ENCODE results near the gene FN3K.

The FN3K gene

DNA sequence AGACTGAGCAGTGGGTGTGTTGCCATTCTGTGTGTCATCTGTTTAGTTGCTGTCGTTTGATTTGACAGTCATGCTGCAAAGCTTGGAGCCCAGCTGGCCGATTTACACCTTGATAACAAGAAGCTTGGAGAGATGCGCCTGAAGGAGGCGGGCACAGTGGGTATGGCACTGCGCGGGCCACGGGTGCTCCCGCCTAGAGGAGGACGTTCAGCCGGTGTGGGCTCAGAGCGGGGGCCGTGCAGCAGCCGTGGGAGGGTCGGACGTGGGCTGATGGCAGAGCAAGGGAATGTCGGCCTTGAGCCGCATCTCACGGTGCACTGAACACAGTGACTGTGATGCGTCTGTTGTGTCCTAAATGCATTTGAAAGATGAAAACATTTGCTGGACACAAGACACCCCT lies 15.2 kb upstream of the FN3K start:
- Histone ChIP-seq H4K20me1 (ENCODE audit: insufficient read depth, low read length, poor library complexity, severe bottlenecking) (peaks cover 13% of the 10 kb centered on the region), H3F3A (ENCODE audit: low read depth) (no peaks in the 10 kb centered on the region), H2AFZ (ENCODE audit: low read length) (no peak overlapping the region), H3K9me3 (ENCODE audit: insufficient read depth, low read depth, low read length) (no peaks in the 10 kb centered on the region), H3K9ac (ENCODE audit: low read depth, low read length, poor library complexity, severe bottlenecking) (no peak overlapping the region), H3K4me2 (ENCODE audit: low read depth, low read length, poor library complexity, severe bottlenecking) (no peak overlapping the region), H3K9me2 (replicated peaks; ENCODE audit: low read depth, low read length) (no peaks in the 10 kb centered on the region), H3K27me3 (ENCODE audit: insufficient read depth, low read length, poor library complexity, severe bottlenecking) (peaks cover 4% of the 10 kb centered on the region), H3K4me1 (ENCODE audit: insufficient read depth, low read length, poor library complexity, severe bottlenecking) (peaks cover 16% of the 10 kb centered on the region), H3K79me2 (ENCODE audit: insufficient read depth, low read length) (peaks cover 24% of the 10 kb centered on the region), H3K4me3 (ENCODE audit: low read length, poor library complexity, severe bottlenecking) (no peak overlapping the region), H3K36me3 (ENCODE audit: insufficient read depth, low read length) (peaks cover 4% of the 10 kb centered on the region; the same call in 1 of the 2 replicates)
- TF ChIP-seq, protein P1, sequence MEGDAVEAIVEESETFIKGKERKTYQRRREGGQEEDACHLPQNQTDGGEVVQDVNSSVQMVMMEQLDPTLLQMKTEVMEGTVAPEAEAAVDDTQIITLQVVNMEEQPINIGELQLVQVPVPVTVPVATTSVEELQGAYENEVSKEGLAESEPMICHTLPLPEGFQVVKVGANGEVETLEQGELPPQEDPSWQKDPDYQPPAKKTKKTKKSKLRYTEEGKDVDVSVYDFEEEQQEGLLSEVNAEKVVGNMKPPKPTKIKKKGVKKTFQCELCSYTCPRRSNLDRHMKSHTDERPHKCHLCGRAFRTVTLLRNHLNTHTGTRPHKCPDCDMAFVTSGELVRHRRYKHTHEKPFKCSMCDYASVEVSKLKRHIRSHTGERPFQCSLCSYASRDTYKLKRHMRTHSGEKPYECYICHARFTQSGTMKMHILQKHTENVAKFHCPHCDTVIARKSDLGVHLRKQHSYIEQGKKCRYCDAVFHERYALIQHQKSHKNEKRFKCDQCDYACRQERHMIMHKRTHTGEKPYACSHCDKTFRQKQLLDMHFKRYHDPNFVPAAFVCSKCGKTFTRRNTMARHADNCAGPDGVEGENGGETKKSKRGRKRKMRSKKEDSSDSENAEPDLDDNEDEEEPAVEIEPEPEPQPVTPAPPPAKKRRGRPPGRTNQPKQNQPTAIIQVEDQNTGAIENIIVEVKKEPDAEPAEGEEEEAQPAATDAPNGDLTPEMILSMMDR (conservative IDR thresholded peaks at IDR 0.05; ENCODE audit: low read length): no peak
- TF ChIP-seq EZH2phosphoT487 (IDR thresholded peaks at IDR 0.05; ENCODE audit: borderline replicate concordance): no peak

DNA sequence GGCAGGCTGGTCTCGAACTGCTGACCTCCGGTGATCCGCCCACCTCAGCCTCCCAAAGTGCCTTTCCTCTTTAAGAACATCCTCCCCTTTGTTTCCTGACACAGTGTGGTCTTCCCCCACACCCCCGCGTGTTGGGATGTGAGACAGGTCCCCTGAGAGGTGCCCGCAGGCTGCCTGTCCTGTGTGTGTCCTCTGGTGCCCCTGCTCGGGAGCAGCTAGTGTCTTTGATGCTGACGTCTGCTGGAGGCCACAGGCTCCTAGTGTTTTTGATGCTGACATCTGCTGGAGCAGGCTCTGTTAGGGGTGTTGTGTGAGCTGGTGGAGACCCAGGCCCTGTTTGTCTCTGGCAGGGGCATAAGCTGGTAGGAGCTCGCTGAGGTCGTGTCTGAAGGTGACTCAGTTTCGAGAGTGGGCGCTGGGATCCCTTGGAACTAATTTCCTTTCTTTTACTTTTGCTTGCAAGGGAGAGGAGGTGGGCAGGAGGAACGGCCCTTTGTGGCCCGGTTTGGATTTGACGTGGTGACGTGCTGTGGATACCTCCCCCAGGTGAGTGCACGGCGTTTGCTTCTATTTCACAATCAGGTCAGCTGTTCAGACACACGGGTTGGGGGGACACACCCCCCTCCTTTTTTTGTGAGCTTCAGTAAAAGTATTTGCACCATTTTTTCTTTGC lies 12.9 kb upstream of the FN3K start:
- Histone ChIP-seq H3K27me3 (ENCODE audit: insufficient read depth, low read length, poor library complexity, severe bottlenecking) (no peaks in the 10 kb centered on the region), H3F3A (ENCODE audit: low read depth) (no peaks in the 10 kb centered on the region), H4K20me1 (ENCODE audit: insufficient read depth, low read length, poor library complexity, severe bottlenecking) (peaks cover 5% of the 10 kb centered on the region), H3K4me3 (ENCODE audit: low read length, poor library complexity, severe bottlenecking) (no peak overlapping the region), H3K9me2 (replicated peaks; ENCODE audit: low read depth, low read length) (no peaks in the 10 kb centered on the region), H3K4me2 (ENCODE audit: low read depth, low read length, poor library complexity, severe bottlenecking) (no peak overlapping the region), H2AFZ (ENCODE audit: low read length) (no peak overlapping the region), H3K9ac (ENCODE audit: low read depth, low read length, poor library complexity, severe bottlenecking) (no peak overlapping the region), H3K79me2 (ENCODE audit: insufficient read depth, low read length) (peaks cover 16% of the 10 kb centered on the region), H3K36me3 (ENCODE audit: insufficient read depth, low read length) (peaks cover 4% of the 10 kb centered on the region; the same call in 1 of the 2 replicates), H3K9me3 (ENCODE audit: insufficient read depth, low read depth, low read length) (no peaks in the 10 kb centered on the region), H3K4me1 (ENCODE audit: insufficient read depth, low read length, poor library complexity, severe bottlenecking) (peaks cover 10% of the 10 kb centered on the region)
- TF ChIP-seq, protein P1 (conservative IDR thresholded peaks at IDR 0.05; ENCODE audit: low read length): no peak
- TF ChIP-seq EZH2phosphoT487 (IDR thresholded peaks at IDR 0.05; ENCODE audit: borderline replicate concordance): no peak

DNA sequence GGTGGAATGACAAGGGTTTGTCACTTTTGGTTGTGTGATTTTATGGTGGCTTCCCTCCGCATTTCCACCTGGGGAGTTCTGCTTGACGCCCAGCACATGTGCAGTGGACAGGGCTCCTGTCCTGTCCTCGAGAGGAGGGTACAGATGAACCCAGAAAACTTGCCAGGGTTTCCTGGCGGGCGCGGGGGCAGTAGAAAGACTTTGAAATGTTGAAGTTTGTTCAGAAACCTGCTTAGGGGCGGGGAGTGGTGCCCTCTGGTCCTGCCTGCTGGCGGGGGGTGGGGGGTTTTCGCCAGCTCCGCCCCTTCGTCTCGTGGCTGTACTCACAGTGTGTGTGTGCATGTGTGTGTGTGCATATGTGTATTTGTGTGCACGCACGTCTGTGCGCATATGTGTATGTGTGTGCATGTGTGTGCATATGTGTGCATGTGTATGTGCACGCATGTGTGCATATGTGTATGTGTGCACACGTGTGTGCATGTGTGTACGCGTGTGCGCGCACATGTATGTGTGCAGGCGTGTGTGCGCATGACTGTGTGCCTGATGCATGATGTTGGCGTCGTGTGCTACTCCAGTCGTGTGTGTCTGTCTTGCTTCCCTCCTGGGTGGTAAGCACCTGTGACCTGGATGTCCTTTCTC lies 12.1 kb upstream of the FN3K start:
- H3K9me2 ChIP-seq (replicated peaks; ENCODE audit: low read depth, low read length): no peaks in the 10 kb centered on the region
- TF ChIP-seq EZH2phosphoT487 (IDR thresholded peaks at IDR 0.05; ENCODE audit: borderline replicate concordance): no peak
- TF ChIP-seq, protein P1 (conservative IDR thresholded peaks at IDR 0.05; ENCODE audit: low read length): no peak
- H3K4me1 ChIP-seq (ENCODE audit: insufficient read depth, low read length, poor library complexity, severe bottlenecking): peaks cover 3% of the 10 kb centered on the region
- H3K79me2 ChIP-seq (ENCODE audit: insufficient read depth, low read length): peaks cover 7% of the 10 kb centered on the region
- peaks cover 4% of the 10 kb centered on the region; the same call in 1 of the 2 replicates for H3K36me3 ChIP-seq (ENCODE audit: insufficient read depth, low read length)
- no peak overlapping the region for H2AFZ ChIP-seq (ENCODE audit: low read length)
- H3K9me3 ChIP-seq (ENCODE audit: insufficient read depth, low read depth, low read length): no peaks in the 10 kb centered on the region
- no peak overlapping the region for H3K4me3 ChIP-seq (ENCODE audit: low read length, poor library complexity, severe bottlenecking)
- no peaks in the 10 kb centered on the region for H3K27me3 ChIP-seq (ENCODE audit: insufficient read depth, low read length, poor library complexity, severe bottlenecking)
- no peaks in the 10 kb centered on the region for H3F3A ChIP-seq (ENCODE audit: low read depth)
- H3K4me2 ChIP-seq (ENCODE audit: low read depth, low read length, poor library complexity, severe bottlenecking): no peak overlapping the region
- no peak overlapping the region for H3K9ac ChIP-seq (ENCODE audit: low read depth, low read length, poor library complexity, severe bottlenecking)
- no peaks in the 10 kb centered on the region for H4K20me1 ChIP-seq (ENCODE audit: insufficient read depth, low read length, poor library complexity, severe bottlenecking)

All from Loucy (cell line).